Inferior parietal cortex (tissue), 1 donor: ENCODE results near the gene SMAD1.
"Not testable (repeated sequence)": the region's sequence is repeated elsewhere in the genome, so short reads cannot be mapped to it uniquely, and the experiment has no call there.

Source experiments
- DNase-seq: peaks from one replicate; pipeline ENCODE4 v3.0.0-alpha.2; 2016; ENCODE audit errors: extremely low spot score

Gene SMAD1

GRCh38 chr4:145563293-145563985, 81.8 kb downstream of the SMAD1 start:
- DNase-seq, result no peak

DNA sequence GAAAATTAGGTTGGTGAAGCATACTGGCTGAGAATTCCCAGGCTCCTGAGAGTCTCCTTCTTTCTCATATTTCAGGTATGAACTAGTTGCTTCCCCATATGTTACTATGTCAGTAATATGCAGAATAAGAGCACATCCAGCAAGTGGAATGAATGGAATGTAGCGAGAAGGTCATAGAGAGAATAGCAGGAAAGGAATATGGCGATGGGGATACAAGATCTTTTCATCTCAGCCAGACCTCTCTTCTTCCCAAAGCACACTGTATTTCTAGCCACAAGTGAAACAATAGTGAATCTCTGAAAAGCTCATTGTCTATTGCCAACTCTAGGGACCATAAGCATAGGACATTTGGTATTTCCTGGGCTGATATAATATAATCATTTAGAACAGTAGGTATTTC, 82.9 kb downstream of the SMAD1 start:
- no peak for DNase-seq

DNA sequence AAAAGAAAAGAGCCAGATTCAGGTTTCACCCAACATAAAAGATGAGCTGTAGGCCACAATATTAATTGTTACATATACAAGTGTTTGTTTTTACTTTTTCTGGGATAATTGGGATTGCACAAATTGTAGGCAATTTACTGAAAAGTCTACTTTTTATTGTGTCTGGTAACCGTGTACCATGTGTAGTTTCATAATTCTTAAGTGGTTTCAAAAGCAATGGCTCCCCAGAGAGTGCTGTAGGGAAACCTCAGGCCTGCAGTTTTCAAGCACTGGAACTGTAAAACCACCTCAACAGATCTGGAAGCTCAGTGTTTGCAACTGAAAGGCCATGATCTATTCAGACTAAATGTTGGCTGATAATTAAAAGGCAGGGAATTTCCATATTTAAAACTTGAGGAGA, 83.7 kb downstream of the SMAD1 start:
- DNase-seq, result no peak

DNA sequence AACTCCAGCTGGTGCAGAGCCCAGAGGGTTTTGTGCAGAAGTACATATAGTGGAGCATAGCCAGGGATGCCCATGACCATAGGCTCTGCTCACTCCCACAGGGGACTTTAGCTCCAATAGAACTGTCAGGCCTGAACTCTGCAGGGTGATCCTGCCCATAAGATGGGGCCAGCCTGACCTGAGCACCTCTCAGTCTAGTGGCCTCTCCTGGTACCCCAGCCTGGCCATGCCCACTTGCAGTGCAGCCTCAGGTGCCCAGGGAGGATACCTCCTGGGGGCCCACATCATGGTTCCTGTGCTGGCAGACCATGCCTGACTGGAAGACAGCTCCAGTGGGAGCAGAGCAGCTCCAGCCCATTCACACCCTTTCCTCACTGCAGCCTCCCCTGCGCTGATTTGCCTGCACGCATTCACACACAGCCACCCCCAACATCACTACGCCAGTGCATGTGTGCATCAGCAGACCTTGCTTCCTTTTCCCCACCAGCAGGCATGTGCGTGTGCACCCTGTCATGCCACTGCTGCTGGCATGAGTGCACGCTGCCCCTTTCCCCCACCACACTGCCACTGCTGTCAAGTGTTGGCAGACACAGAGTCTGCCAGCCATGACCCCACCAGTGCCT, 84.5 kb downstream of the SMAD1 start:
- DNase-seq, result no peak

GRCh38 chr4:145566768-145567167, 85.1 kb downstream of the SMAD1 start:
- DNase-seq, result no peak

- no peak for DNase-seq
These were observed 85.9 kb downstream of the SMAD1 start for GRCh38 chr4:145567516-145567915.

GRCh38 chr4:145574546-145574945, 92.9 kb downstream of the SMAD1 start:
- DNase-seq, result not testable (repeated sequence)

DNA sequence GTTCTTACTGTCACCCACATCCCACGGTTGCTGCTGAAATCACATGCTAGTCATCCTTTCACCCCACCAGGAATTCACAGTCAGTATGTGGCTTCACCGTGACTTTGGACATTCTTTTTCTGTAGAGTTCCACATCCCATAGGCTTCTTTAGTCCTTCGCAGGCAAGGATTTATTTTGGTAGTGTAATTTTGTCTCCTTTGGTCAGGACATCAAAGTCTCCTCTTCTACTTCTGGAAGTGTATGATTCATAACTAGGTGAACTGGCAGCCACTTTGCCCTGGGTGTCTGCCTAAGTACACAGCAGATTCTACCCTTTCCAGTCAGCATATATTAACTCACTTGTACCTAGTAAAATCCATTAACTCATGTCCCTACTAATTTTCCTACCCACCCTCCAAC, 99.3 kb downstream of the SMAD1 start:
- DNase-seq, result no peak

GRCh38 chr4:145583191-145584055, 101.8 kb downstream of the SMAD1 start:
- no peak for DNase-seq

DNA sequence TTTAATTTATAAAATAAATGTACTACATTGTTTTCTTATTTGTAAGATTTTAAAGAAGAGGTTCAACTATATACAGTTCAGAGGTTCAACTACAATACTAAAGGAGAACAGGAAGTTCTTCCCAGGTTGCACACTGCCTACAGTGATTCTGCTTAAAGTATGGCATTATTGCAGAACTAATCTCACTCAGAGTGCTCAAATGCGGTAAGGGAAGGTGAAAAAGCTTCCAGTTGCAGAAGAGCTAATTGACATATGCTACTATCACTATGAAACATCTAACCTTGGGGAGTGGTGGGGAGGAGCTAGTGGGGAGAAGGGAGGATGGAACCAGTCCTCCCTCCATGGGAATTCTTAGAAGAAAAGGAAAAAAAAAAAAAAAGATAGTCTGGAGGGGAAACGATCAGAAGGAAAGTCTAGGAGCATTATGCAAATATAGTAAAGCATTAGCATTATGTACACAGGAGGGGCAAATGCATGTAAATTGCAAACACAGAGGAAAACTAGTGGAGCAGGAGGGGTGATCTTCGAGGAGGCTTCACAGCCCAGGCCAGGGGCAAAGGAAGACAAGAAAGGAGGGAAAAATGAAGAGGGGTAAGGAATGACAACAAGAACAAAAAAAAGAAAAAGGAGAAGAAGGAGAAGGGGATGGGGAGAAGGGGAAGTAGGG, 105.6 kb downstream of the SMAD1 start:
- no peak for DNase-seq

DNA sequence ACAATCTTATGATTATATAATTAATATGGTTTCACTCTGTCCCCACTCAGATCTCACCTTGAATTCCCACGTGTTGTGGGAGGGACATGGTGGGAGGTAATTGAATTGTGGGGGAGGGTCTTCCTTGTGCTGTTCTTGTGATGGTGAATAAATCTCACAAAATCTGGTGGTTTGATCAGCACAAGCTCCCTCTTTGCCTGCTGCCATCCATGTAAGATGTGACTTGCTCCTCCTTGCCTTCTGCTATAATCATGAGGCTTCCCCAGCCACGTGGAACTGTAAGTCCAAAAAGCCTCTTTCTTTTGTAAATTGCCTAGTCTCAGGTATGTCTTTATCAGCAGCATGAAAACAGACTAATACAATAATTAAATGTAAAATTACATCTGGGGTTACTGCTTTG, 107.7 kb downstream of the SMAD1 start:
- DNase-seq, result not testable (repeated sequence)

GRCh38 chr4:145589916-145590702, 108.5 kb downstream of the SMAD1 start:
- DNase-seq, result no peak

DNA sequence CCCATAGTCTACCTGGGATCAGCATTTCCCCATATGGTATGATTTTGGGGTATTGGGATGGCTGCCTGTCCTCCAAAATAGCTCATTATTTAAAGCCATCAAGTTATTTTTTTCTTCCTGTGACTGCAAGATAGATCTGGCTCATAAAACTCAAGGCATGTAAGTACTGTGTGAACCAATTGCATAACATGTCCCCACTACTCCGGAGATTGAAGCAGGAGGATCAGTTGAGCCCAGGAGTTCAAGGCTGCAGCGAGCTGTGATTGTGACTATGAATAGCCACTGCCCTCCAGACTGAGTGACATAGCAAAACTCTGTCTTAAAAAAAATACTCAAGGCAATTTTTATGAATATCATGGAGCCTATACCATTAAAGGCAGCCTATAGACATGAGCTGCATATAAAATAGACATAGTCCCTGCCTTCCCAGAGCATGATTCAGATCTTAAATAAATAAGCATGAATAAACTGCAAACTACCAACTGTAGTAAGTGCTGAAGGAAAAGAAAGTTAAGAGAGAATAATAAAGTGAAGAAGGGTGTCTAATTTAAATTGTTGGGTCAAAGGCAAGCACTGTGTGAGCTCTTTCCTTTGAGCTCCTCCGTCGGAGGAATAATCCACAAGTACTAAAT, 120.6 kb downstream of the SMAD1 start:
- no peak for DNase-seq

GRCh38 chr4:145605941-145606340, 124.3 kb downstream of the SMAD1 start:
- no peak for DNase-seq
